Measurements from ENCODE around the gene DLG2.
"Not testable (repeated sequence)": the region's sequence is repeated elsewhere in the genome, so short reads cannot be mapped to it uniquely, and the experiment has no call there.

Gene DLG2

GRCh38 chr11:85095239-85095638 is 531.9 kb downstream of the DLG2 start:
- no peak for DNase-seq

GRCh38 chr11:85094795-85095194 is 532.3 kb downstream of the DLG2 start:
- no peak for DNase-seq

- no peak for DNase-seq
Measured at GRCh38 chr11:85089654-85090053, 537.5 kb downstream of the DLG2 start.

- DNase-seq: no peak
Measured at GRCh38 chr11:85088286-85088685, 538.9 kb downstream of the DLG2 start.

- no peak for DNase-seq
Measured at GRCh38 chr11:85086504-85087284, 540.5 kb downstream of the DLG2 start.

GRCh38 chr11:85076535-85077330 is 550.4 kb downstream of the DLG2 start:
- no peak for DNase-seq

GRCh38 chr11:85062659-85063058 is 564.5 kb downstream of the DLG2 start:
- no peak for DNase-seq

- DNase-seq: no peak
Measured at GRCh38 chr11:85052636-85053035, 574.5 kb downstream of the DLG2 start.

- no peak for DNase-seq
Measured at GRCh38 chr11:85048801-85049200, 578.3 kb downstream of the DLG2 start.

GRCh38 chr11:85045716-85046115 is 581.4 kb downstream of the DLG2 start:
- no peak for DNase-seq

- DNase-seq: no peak
Measured at GRCh38 chr11:85044911-85045310, 582.2 kb downstream of the DLG2 start.

- DNase-seq: no peak
Measured at GRCh38 chr11:85042361-85042760, 584.8 kb downstream of the DLG2 start.

GRCh38 chr11:85040166-85040565 is 587.0 kb downstream of the DLG2 start:
- DNase-seq: no peak

- no peak for DNase-seq
Measured at GRCh38 chr11:85029964-85030363, 597.2 kb downstream of the DLG2 start.

GRCh38 chr11:85028329-85029101 is 598.6 kb downstream of the DLG2 start:
- DNase-seq: no peak

GRCh38 chr11:85027346-85027745 is 599.8 kb downstream of the DLG2 start:
- DNase-seq: no peak

GRCh38 chr11:85021058-85021457 is 606.1 kb downstream of the DLG2 start:
- no peak for DNase-seq

- no peak for DNase-seq
Measured at GRCh38 chr11:84993386-84993785, 633.8 kb downstream of the DLG2 start.

- DNase-seq: no peak
Measured at GRCh38 chr11:84990141-84990540, 637.0 kb downstream of the DLG2 start.

- not testable (repeated sequence) for DNase-seq
Measured at GRCh38 chr11:84987686-84988187, 639.4 kb downstream of the DLG2 start.

- DNase-seq: no peak
Measured at GRCh38 chr11:84981301-84981700, 645.8 kb downstream of the DLG2 start.

GRCh38 chr11:84969103-84969502 is 658.0 kb downstream of the DLG2 start:
- DNase-seq: no peak

GRCh38 chr11:84965484-84965883 is 661.7 kb downstream of the DLG2 start:
- no peak for DNase-seq

Data from activated CD8-positive, alpha-beta memory T cell treated with anti-CD3 and anti-CD28 coated beads for 24 hours (primary cell).